Spleen (tissue), 11 donors: ENCODE results near the gene DOCK1. TPM values are rescaled to one million over a fixed set of nuclear protein-coding genes. Genes with fewer than 3 reads are reported as not detected.

Experiments
- DNase-seq: peaks from one replicate; pipeline ENCODE4 v3.0.0-alpha.2; 2020
- H3K27ac ChIP-seq, 8 donors: fragments of 200-600 bp; sonication (generic) in 7 of 8; 1 replicate in 4 of 8; 2 replicates in 4 of 8; pipeline versions ENCODE4 v1.5.0 to v1.8.0; 2016 to 2021; ENCODE audit warnings: inconsistent platforms in 4 of 8, mild to moderate bottlenecking in 4 of 8, moderate library complexity in 1 of 8
- H3K27me3 ChIP-seq, 7 donors: fragments of 200-600 bp; sonication (generic) in 6 of 7; replicated peaks in 1 of 7; 1 replicate in 4 of 7; 2 replicates in 3 of 7; pipeline versions ENCODE4 v1.5.0 to v1.8.0; 2016 to 2021; ENCODE audit warnings: inconsistent platforms in 3 of 7, mild to moderate bottlenecking in 1 of 7
- H3K36me3 ChIP-seq, 6 donors: fragments of 200-600 bp; sonication (generic) in 5 of 6; 1 replicate in 4 of 6; 2 replicates in 2 of 6; pipeline versions ENCODE4 v1.5.0 to v1.8.0; 2016 to 2021; ENCODE audit warnings: inconsistent platforms in 2 of 6
- H3K4me1 ChIP-seq, 6 donors: fragments of 200-600 bp; sonication (generic) in 5 of 6; 1 replicate in 3 of 6; 2 replicates in 3 of 6; pipeline versions ENCODE4 v1.5.0 to v1.8.0; 2016 to 2021; ENCODE audit warnings: inconsistent platforms in 3 of 6
- H3K4me3 ChIP-seq, 8 donors: fragments of 200-600 bp; sonication (generic) in 7 of 8; 1 replicate in 4 of 8; 2 replicates in 4 of 8; pipeline versions ENCODE4 v1.5.0 to v1.8.0; 2016 to 2021; ENCODE audit warnings: inconsistent platforms in 4 of 8, mild to moderate bottlenecking in 4 of 8, moderate library complexity in 2 of 8
- H3K9me3 ChIP-seq, 8 donors: fragments of 200-600 bp; sonication (generic) in 7 of 8; 1 replicate in 4 of 8; 2 replicates in 4 of 8; pipeline versions ENCODE4 v1.5.0 to v1.8.0; 2016 to 2021; ENCODE audit warnings: inconsistent platforms in 4 of 8
- CTCF ChIP-seq, 11 experiments: fragments of 200-600 bp in 7 of 11; fragments of 450-650 bp in 4 of 11; sonication (generic) in 4 of 11; IDR thresholded peaks in 8 of 11; conservative IDR thresholded peaks in 3 of 11; 1 replicate in 7 of 11; 2 replicates in 4 of 11; pipeline versions ENCODE4 v1.4.0 to v1.8.0; 2016 to 2021; ENCODE audit warnings: antibody characterized with exemption in 11 of 11, inconsistent platforms in 4 of 11, mild to moderate bottlenecking in 1 of 11
- POLR2A ChIP-seq, 3 donors: fragments of 450-650 bp; IDR thresholded peaks; one replicate each; pipeline ENCODE4 v1.5.1; 2017; ENCODE audit warnings: antibody characterized with exemption in 3 of 3, mild to moderate bottlenecking in 1 of 3
- POLR2AphosphoS5 ChIP-seq, 3 donors: sonication (generic); formaldehyde crosslinking; IDR thresholded peaks; one replicate each; pipeline ENCODE4 v1.5.1; 2017; ENCODE audit warnings: antibody characterized with exemption in 3 of 3
- WGBS, 5 donors: extraction: QIAGEN DNeasy Blood & Tissue Kit in 3 of 5; methylation state at CpG; one replicate each; pipeline versions ENCODE4 v1.1.5 to v1.1.7; 2013 to 2018; 5-methylcytosine and 5-hydroxymethylcytosine counted together
- intact Hi-C: fragments of 100-400 bp; cut with DNase I; formaldehyde crosslinking; loops from one replicate; pipeline ENCODE4 v1.15.0; 2023; ENCODE audit warnings: low total_unique reads
- polyA plus RNA-seq, 3 donors: library from polyadenylated mRNA; stranded (reverse); fragments of 200-250 nt; gene quantifications; one replicate each; pipeline ENCODE4 v1.2.1, GENCODE V29; 2013
- total RNA-seq, 7 donors: library from RNA; depleted of rRNA in 3 of 7; stranded (reverse); fragments of >200 nt in 3 of 7; fragmentation: NEBNext Ultra II Directional in 4 of 7; extraction: Animal tissue kit (Norgen Biotek cat#: 25700) in 4 of 7; gene quantifications; one replicate each; pipeline versions ENCODE4 v1.1.0 to v1.2.1, GENCODE V29; 2016 to 2021
- donor health status: healthy with polysubstance abuse.
- donor health status: DM: no; HTN: no; CAD: no; lungs with moderate emphysema.
- donor health status: DM: no; HTN: no; CAD: no.
- donor health status: Bipolar disorder and iron deficiency.
- donor health status: healthy.
- donor health status: DM: no; HTN: no; CAD: no.
- donor health status: DM: yes; HTN: yes; CAD: no.

Gene DOCK1
- total and polyA plus RNA-seq, 10 donors: 2.2 to 40.5 (median 25.1) TPM

GRCh38 chr10:126910196-126910595 is 5.0 kb downstream of the DOCK1 start:
- intact Hi-C loops: no loop called here
- 90 to 95% (median 90%) methylated on average over 7 of the region's 7 CpGs for WGBS, 5 donors
- Histone ChIP-seq H3K27ac (no peak overlapping the region), H3K36me3 (no peaks in the 10 kb centered on the region), H3K9me3 (peaks cover 0 to 5% (median 0%) of the 10 kb centered on the region in 8 donors), H3K27me3 (peaks cover 0 to 23% (median 6%) of the 10 kb centered on the region in 7 donors), H3K4me3 (no peak overlapping the region), H3K4me1 (peaks cover 0 to 13% (median 0%) of the 10 kb centered on the region in 6 donors)
- no peak for DNase-seq
- TF ChIP-seq POLR2AphosphoS5 (IDR thresholded peaks at IDR 0.05) (no peak), POLR2A (IDR thresholded peaks at IDR 0.05) (no peak), CTCF (IDR thresholded peaks at IDR 0.05 in 8 of 11, conservative IDR thresholded peaks at IDR 0.05 in 3 of 11) (no peak)

- intact Hi-C loops: no loop called here
- Histone ChIP-seq H3K36me3 (no peaks in the 10 kb centered on the region), H3K4me3 (no peak overlapping the region), H3K4me1 (peaks cover 0 to 12% (median 0%) of the 10 kb centered on the region in 6 donors), H3K27ac (no peak overlapping the region), H3K27me3 (peaks cover 0 to 17% (median 4%) of the 10 kb centered on the region in 7 donors), H3K9me3 (peaks cover 0 to 5% (median 0%) of the 10 kb centered on the region in 8 donors)
- TF ChIP-seq POLR2AphosphoS5 (IDR thresholded peaks at IDR 0.05) (no peak), POLR2A (IDR thresholded peaks at IDR 0.05) (no peak), CTCF (IDR thresholded peaks at IDR 0.05 in 8 of 11, conservative IDR thresholded peaks at IDR 0.05 in 3 of 11) (no peak)
- DNase-seq: no peak
- WGBS, 5 donors: 89 to 94% (median 91%) methylated on average over 6 of the region's 6 CpGs
Observed at GRCh38 chr10:126910798-126911197, 5.6 kb downstream of the DOCK1 start.

- Histone ChIP-seq H3K36me3 (no peaks in the 10 kb centered on the region), H3K4me3 (no peak overlapping the region), H3K27ac (no peak overlapping the region), H3K9me3 (peaks cover 0 to 5% (median 0%) of the 10 kb centered on the region in 8 donors), H3K27me3 (peaks cover 0 to 12% (median 0%) of the 10 kb centered on the region in 7 donors), H3K4me1 (peaks cover 0 to 7% (median 0%) of the 10 kb centered on the region in 6 donors)
- WGBS, 5 donors: 82 to 88% (median 85%) methylated on average over 11 of the region's 11 CpGs
- peak; percentile 53 for DNase-seq
- TF ChIP-seq POLR2AphosphoS5 (IDR thresholded peaks at IDR 0.05): no peak
- no peak for TF ChIP-seq POLR2A (IDR thresholded peaks at IDR 0.05)
- TF ChIP-seq CTCF (IDR thresholded peaks at IDR 0.05 in 8 of 11, conservative IDR thresholded peaks at IDR 0.05 in 3 of 11): no peak
- intact Hi-C loops: no loop called here
Observed at GRCh38 chr10:126911301-126911700, 6.1 kb downstream of the DOCK1 start.

GRCh38 chr10:126913316-126913715 is 8.1 kb downstream of the DOCK1 start:
- Histone ChIP-seq H3K9me3 (peaks cover 0 to 5% (median 0%) of the 10 kb centered on the region in 8 donors), H3K27ac (no peak overlapping the region), H3K27me3 (no peaks in the 10 kb centered on the region), H3K4me1 (peaks cover 0 to 14% (median 6%) of the 10 kb centered on the region in 6 donors), H3K36me3 (no peaks in the 10 kb centered on the region), H3K4me3 (no peak overlapping the region)
- intact Hi-C loops: no loop called here
- WGBS, 5 donors: 84 to 91% (median 88%) methylated on average over 11 of the region's 11 CpGs
- peak; percentile 50 for DNase-seq
- no peak for TF ChIP-seq CTCF (IDR thresholded peaks at IDR 0.05 in 8 of 11, conservative IDR thresholded peaks at IDR 0.05 in 3 of 11)
